Mesenchymal stem cell (in vitro differentiated cells and primary cell): ENCODE data around the gene TEX54.
A peak's percentile ranks its signal among the peaks of the same experiment; 100 is the strongest.

Source experiments
- DNase-seq: peaks from one replicate; pipeline ENCODE4 v3.0.0-alpha.2; 2013
- H2AFZ ChIP-seq: one replicate; pipeline ENCODE4 v1.6.1; 2013; ENCODE audit warnings: low read depth, mild to moderate bottlenecking, control low read depth, inconsistent platforms, low read length, moderate library complexity
- H2AK5ac ChIP-seq: 2 replicates; pipeline ENCODE4 v1.6.1; 2013; ENCODE audit warnings: low read length, moderate library complexity, mild to moderate bottlenecking, inconsistent platforms; ENCODE audit not compliant: severe bottlenecking
- H2BK120ac ChIP-seq: one replicate; pipeline ENCODE4 v1.6.1; 2013; ENCODE audit warnings: low read depth, mild to moderate bottlenecking, inconsistent platforms, low read length, moderate library complexity
- H2BK12ac ChIP-seq, 2 experiments: one replicate each; pipeline ENCODE4 v1.6.1; 2013; ENCODE audit warnings: inconsistent platforms in 2 of 2, low read length in 2 of 2, mild to moderate bottlenecking in 2 of 2, moderate library complexity in 2 of 2, control low read depth in 1 of 2
- H2BK15ac ChIP-seq: one replicate; pipeline ENCODE4 v1.6.1; 2013; ENCODE audit warnings: mild to moderate bottlenecking, low read depth, inconsistent platforms; ENCODE audit not compliant: poor library complexity, severe bottlenecking
- H2BK5ac ChIP-seq: 2 replicates; pipeline ENCODE4 v1.6.1; 2013; ENCODE audit warnings: low read depth, mild to moderate bottlenecking, low read length, control low read depth, inconsistent platforms; ENCODE audit not compliant: poor library complexity, severe bottlenecking
- H3K14ac ChIP-seq, 2 experiments: one replicate each; pipeline ENCODE4 v1.6.1; 2013; ENCODE audit warnings: inconsistent platforms in 2 of 2, low read length in 2 of 2, control low read depth in 1 of 2, mild to moderate bottlenecking in 1 of 2, moderate library complexity in 1 of 2
- H3K18ac ChIP-seq, 2 experiments: one replicate each; pipeline ENCODE4 v1.6.1; 2013; ENCODE audit warnings: inconsistent platforms in 2 of 2, low read length in 2 of 2, control low read depth in 1 of 2, low read depth in 1 of 2, mild to moderate bottlenecking in 1 of 2
- H3K23ac ChIP-seq, 2 experiments: one replicate each; pipeline ENCODE4 v1.6.1; 2013; ENCODE audit warnings: inconsistent platforms in 2 of 2, low read length in 2 of 2, mild to moderate bottlenecking in 2 of 2, moderate library complexity in 2 of 2, control low read depth in 1 of 2
- H3K27ac ChIP-seq: 2 replicates; pipeline ENCODE4 v1.5.1; 2013; ENCODE audit warnings: mild to moderate bottlenecking, moderate library complexity, low read length, control low read depth, inconsistent platforms; ENCODE audit not compliant: poor library complexity, severe bottlenecking
- H3K27me3 ChIP-seq, 2 experiments: 2 replicates each; pipeline versions ENCODE4 v1.6.1 to v1.7.0; 2013; ENCODE audit warnings: low read length in 2 of 2, mild to moderate bottlenecking in 2 of 2, moderate library complexity in 2 of 2, control low read depth in 1 of 2, inconsistent platforms in 1 of 2; ENCODE audit not compliant: control insufficient read depth in 1 of 2, insufficient read depth in 1 of 2
- H3K36me3 ChIP-seq, 2 experiments: 2 replicates each; pipeline versions ENCODE4 v1.6.1 to v1.7.0; 2013; ENCODE audit warnings: low read length in 2 of 2, control low read depth in 1 of 2, inconsistent platforms in 1 of 2, low read depth in 1 of 2, mild to moderate bottlenecking in 1 of 2; ENCODE audit not compliant: insufficient read depth in 2 of 2, control insufficient read depth in 1 of 2
- H3K4ac ChIP-seq, 2 experiments: one replicate each; pipeline ENCODE4 v1.6.1; 2013; ENCODE audit warnings: inconsistent platforms in 2 of 2, low read length in 2 of 2, mild to moderate bottlenecking in 2 of 2, moderate library complexity in 2 of 2, control low read depth in 1 of 2, low read depth in 1 of 2
- H3K4me1 ChIP-seq: 2 replicates; pipeline ENCODE4 v1.6.1; 2013; ENCODE audit warnings: low read depth, low read length, control low read depth; ENCODE audit not compliant: control insufficient read depth, insufficient read depth
- H3K4me2 ChIP-seq: 2 replicates; pipeline ENCODE4 v1.6.1; 2013; ENCODE audit warnings: low read length, mild to moderate bottlenecking, inconsistent platforms; ENCODE audit not compliant: poor library complexity, severe bottlenecking
- H3K4me3 ChIP-seq, 2 experiments: 2 replicates each; pipeline versions ENCODE4 v1.5.1 to v1.7.0; 2013; ENCODE audit warnings: low read length in 2 of 2, mild to moderate bottlenecking in 2 of 2, control low read depth in 1 of 2, low read depth in 1 of 2; ENCODE audit not compliant: insufficient read depth in 1 of 2
- H3K79me1 ChIP-seq: replicated peaks from 2 replicates; pipeline ENCODE4 v1.6.1; 2013; ENCODE audit warnings: mild to moderate bottlenecking, control low read depth, low read length, inconsistent platforms; ENCODE audit not compliant: poor library complexity, severe bottlenecking
- H3K9ac ChIP-seq: 2 replicates; pipeline ENCODE4 v1.7.0; 2013; ENCODE audit warnings: mild to moderate bottlenecking, low read length, moderate library complexity
- H3K9me3 ChIP-seq: 2 replicates; pipeline ENCODE4 v1.7.0; 2013; ENCODE audit warnings: mild to moderate bottlenecking, low read length; ENCODE audit not compliant: control insufficient read depth
- H4K8ac ChIP-seq: one replicate; pipeline ENCODE4 v1.6.1; 2013; ENCODE audit warnings: inconsistent platforms, mild to moderate bottlenecking, low read length, moderate library complexity
- H4K91ac ChIP-seq: one replicate; pipeline ENCODE4 v1.6.1; 2013; ENCODE audit warnings: mild to moderate bottlenecking, low read length, inconsistent platforms
- WGBS: methylation state at CpG from one replicate; pipeline ENCODE4 v1.1.7; 2013; ENCODE audit warnings: mixed read lengths; 5-methylcytosine and 5-hydroxymethylcytosine counted together

TEX54 gene

GRCh38 chr11:62816557-62816956 is 16.1 kb downstream of the TEX54 start:
- Histone ChIP-seq H3K23ac (no peak overlapping the region), H3K79me1 (no peaks in the 10 kb centered on the region), H2AK5ac (no peak overlapping the region), H3K4me2 (no peak overlapping the region), H4K8ac (no peak overlapping the region), H2AFZ (no peak overlapping the region), H3K27me3 (no peaks in the 10 kb centered on the region), H2BK15ac (no peak overlapping the region), H2BK120ac (no peak overlapping the region), H2BK12ac (no peak overlapping the region), H3K4me3 (no peak overlapping the region), H3K4ac (no peak overlapping the region), H3K4me1 (no peaks in the 10 kb centered on the region), H3K14ac (no peak overlapping the region), H4K91ac (no peak overlapping the region), H3K18ac (no peak overlapping the region), H3K9me3 (no peaks in the 10 kb centered on the region), H3K9ac (no peak overlapping the region), H2BK5ac (no peak overlapping the region), H3K27ac (no peak overlapping the region), H3K36me3 (peaks cover 36 to 80% of the 10 kb centered on the region in 2 experiments)
- DNase-seq, result no peak
- WGBS, result 100% methylated on average over 1 of the region's 8 CpGs

- Histone ChIP-seq H3K36me3 (peaks cover 17 to 34% of the 10 kb centered on the region in 2 experiments), H3K4me3 (no peak overlapping the region), H3K79me1 (no peaks in the 10 kb centered on the region), H3K4ac (no peak overlapping the region), H4K91ac (no peak overlapping the region), H3K18ac (no peak overlapping the region), H3K9ac (no peak overlapping the region), H2BK15ac (no peak overlapping the region), H3K9me3 (no peaks in the 10 kb centered on the region), H3K4me2 (no peak overlapping the region), H2AFZ (no peak overlapping the region), H2BK120ac (no peak overlapping the region), H3K23ac (no peak overlapping the region), H2BK12ac (no peak overlapping the region), H2AK5ac (no peak overlapping the region), H4K8ac (no peak overlapping the region), H3K27ac (no peak overlapping the region), H3K4me1 (peaks cover 6% of the 10 kb centered on the region), H3K27me3 (no peaks in the 10 kb centered on the region), H2BK5ac (no peak overlapping the region), H3K14ac (no peak overlapping the region)
- no peak for DNase-seq
- 87% methylated on average over 2 of the region's 2 CpGs for WGBS
Measured at GRCh38 chr11:62811659-62812058, 21.0 kb downstream of the TEX54 start.

GRCh38 chr11:62810748-62811147 is 21.9 kb downstream of the TEX54 start:
- H3K14ac ChIP-seq, result no peak overlapping the region
- no peaks in the 10 kb centered on the region for H3K79me1 ChIP-seq
- H2AK5ac ChIP-seq, result no peak overlapping the region
- H3K4me3 ChIP-seq, result no peak overlapping the region
- H3K9me3 ChIP-seq, result no peaks in the 10 kb centered on the region
- H3K27me3 ChIP-seq, result no peaks in the 10 kb centered on the region
- no peak overlapping the region for H2BK5ac ChIP-seq
- H3K4me1 ChIP-seq, result peaks cover 14% of the 10 kb centered on the region
- no peak overlapping the region for H3K27ac ChIP-seq
- no peak for DNase-seq
- no peak overlapping the region for H4K8ac ChIP-seq
- H2BK120ac ChIP-seq, result no peak overlapping the region
- H2BK15ac ChIP-seq, result no peak overlapping the region
- no peak overlapping the region for H2AFZ ChIP-seq
- no peak overlapping the region for H4K91ac ChIP-seq
- H3K23ac ChIP-seq, result no peak overlapping the region
- no peak overlapping the region for H3K18ac ChIP-seq
- no peak overlapping the region for H3K4me2 ChIP-seq
- H3K4ac ChIP-seq, result no peak overlapping the region
- H2BK12ac ChIP-seq, result no peak overlapping the region
- 87% methylated on average over 1 of the region's 1 CpG for WGBS
- peaks cover 13 to 25% of the 10 kb centered on the region in 2 experiments for H3K36me3 ChIP-seq
- H3K9ac ChIP-seq, result no peak overlapping the region

- Histone ChIP-seq H3K18ac (no peak overlapping the region), H3K36me3 (peaks cover 18 to 19% of the 10 kb centered on the region in 2 experiments), H3K4me3 (peak overlapping the region in 1 of 2 experiments; percentile 95), H3K4me1 (peaks cover 16% of the 10 kb centered on the region), H3K79me1 (peaks cover 6% of the 10 kb centered on the region), H4K8ac (no peak overlapping the region), H2BK120ac (no peak overlapping the region), H3K27me3 (no peaks in the 10 kb centered on the region), H3K27ac (no peak overlapping the region), H2BK15ac (no peak overlapping the region), H3K14ac (no peak overlapping the region), H3K23ac (no peak overlapping the region), H2BK5ac (no peak overlapping the region), H3K4me2 (no peak overlapping the region), H3K9me3 (no peaks in the 10 kb centered on the region), H3K9ac (peak overlapping the region; percentile 98), H2AK5ac (no peak overlapping the region), H3K4ac (no peak overlapping the region), H4K91ac (no peak overlapping the region), H2BK12ac (no peak overlapping the region), H2AFZ (no peak overlapping the region)
- WGBS, result 64% methylated on average over 5 of the region's 5 CpGs
- peak; percentile 62 for DNase-seq
Measured at GRCh38 chr11:62806611-62807121, 26.0 kb downstream of the TEX54 start.
